ENCODE results near the gene RASL12. TPM values are rescaled to one million over a fixed set of nuclear protein-coding genes. Genes with fewer than 3 reads are reported as not detected.

Gene RASL12
- total RNA-seq, 1 donor, result 0.36 TPM

GRCh38 chr15:65059931-65060596 lies 7.7 kb downstream of the RASL12 start:
- Histone ChIP-seq H3K27ac (ENCODE audit: low read depth, low read length) (no peak overlapping the region), H3K9me3 (ENCODE audit: low read depth, low read length) (no peaks in the 10 kb centered on the region), H3K36me3 (ENCODE audit: insufficient read depth, low read length) (no peaks in the 10 kb centered on the region), H3K79me2 (ENCODE audit: insufficient read depth, low read length) (no peaks in the 10 kb centered on the region), H3K4me3 (ENCODE audit: insufficient read depth, low read length) (no peak overlapping the region), H3K4me2 (ENCODE audit: insufficient read depth, low read length) (no peak overlapping the region), H3K4me1 (ENCODE audit: insufficient read depth, low read length) (peaks cover 4% of the 10 kb centered on the region), H3K27me3 (ENCODE audit: insufficient read depth, low read length) (peaks cover 25% of the 10 kb centered on the region), H4K20me1 (ENCODE audit: insufficient read depth, low read length) (no peaks in the 10 kb centered on the region), H2AFZ (ENCODE audit: low read length) (no peak overlapping the region)
- TF ChIP-seq CTCF (IDR thresholded peaks at IDR 0.05; ENCODE audit: extremely low read depth, low read depth, low read length), result no peak
- no peak for DNase-seq (ENCODE audit: insufficient read length, low spot score, missing footprints)

- no peak for TF ChIP-seq CTCF (IDR thresholded peaks at IDR 0.05; ENCODE audit: extremely low read depth, low read depth, low read length)
- no peak overlapping the region for H3K4me3 ChIP-seq (ENCODE audit: insufficient read depth, low read length)
- H3K79me2 ChIP-seq (ENCODE audit: insufficient read depth, low read length), result no peaks in the 10 kb centered on the region
- no peak overlapping the region for H3K27ac ChIP-seq (ENCODE audit: low read depth, low read length)
- DNase-seq (ENCODE audit: insufficient read length, low spot score, missing footprints), result no peak
- peaks cover 4% of the 10 kb centered on the region for H3K4me1 ChIP-seq (ENCODE audit: insufficient read depth, low read length)
- H2AFZ ChIP-seq (ENCODE audit: low read length), result no peak overlapping the region
- H3K4me2 ChIP-seq (ENCODE audit: insufficient read depth, low read length), result no peak overlapping the region
- H3K9me3 ChIP-seq (ENCODE audit: low read depth, low read length), result no peaks in the 10 kb centered on the region
- no peaks in the 10 kb centered on the region for H3K36me3 ChIP-seq (ENCODE audit: insufficient read depth, low read length)
- H3K27me3 ChIP-seq (ENCODE audit: insufficient read depth, low read length), result peaks cover 22% of the 10 kb centered on the region
- H4K20me1 ChIP-seq (ENCODE audit: insufficient read depth, low read length), result no peaks in the 10 kb centered on the region
These were observed 8.4 kb downstream of the RASL12 start for GRCh38 chr15:65059369-65059750.

GRCh38 chr15:65058394-65059368 lies 9.1 kb downstream of the RASL12 start:
- DNase-seq (ENCODE audit: insufficient read length, low spot score, missing footprints), result no peak

More at GRCh38 chr15:65058394-65059368, 9.1 kb downstream of the RASL12 start:
- Histone ChIP-seq H3K27me3 (ENCODE audit: insufficient read depth, low read length) (peaks cover 18% of the 10 kb centered on the region), H3K27ac (ENCODE audit: low read depth, low read length) (no peak overlapping the region), H4K20me1 (ENCODE audit: insufficient read depth, low read length) (no peaks in the 10 kb centered on the region), H3K4me3 (ENCODE audit: insufficient read depth, low read length) (no peak overlapping the region), H3K4me1 (ENCODE audit: insufficient read depth, low read length) (peaks cover 4% of the 10 kb centered on the region), H3K79me2 (ENCODE audit: insufficient read depth, low read length) (no peaks in the 10 kb centered on the region), H2AFZ (ENCODE audit: low read length) (no peak overlapping the region), H3K4me2 (ENCODE audit: insufficient read depth, low read length) (no peak overlapping the region), H3K36me3 (ENCODE audit: insufficient read depth, low read length) (no peaks in the 10 kb centered on the region), H3K9me3 (ENCODE audit: low read depth, low read length) (no peaks in the 10 kb centered on the region)
- no peak for TF ChIP-seq CTCF (IDR thresholded peaks at IDR 0.05; ENCODE audit: extremely low read depth, low read depth, low read length)
